NCI-H2081 treated with DMSO at 0.1 percent for 48 hours (cell line): Measurements from ENCODE around the gene FBXW8.

Experiments
- DNase-seq: peaks from one replicate; lab custom pipeline; 2025; lab: John Stamatoyannopoulos, UW

FBXW8 gene

DNA sequence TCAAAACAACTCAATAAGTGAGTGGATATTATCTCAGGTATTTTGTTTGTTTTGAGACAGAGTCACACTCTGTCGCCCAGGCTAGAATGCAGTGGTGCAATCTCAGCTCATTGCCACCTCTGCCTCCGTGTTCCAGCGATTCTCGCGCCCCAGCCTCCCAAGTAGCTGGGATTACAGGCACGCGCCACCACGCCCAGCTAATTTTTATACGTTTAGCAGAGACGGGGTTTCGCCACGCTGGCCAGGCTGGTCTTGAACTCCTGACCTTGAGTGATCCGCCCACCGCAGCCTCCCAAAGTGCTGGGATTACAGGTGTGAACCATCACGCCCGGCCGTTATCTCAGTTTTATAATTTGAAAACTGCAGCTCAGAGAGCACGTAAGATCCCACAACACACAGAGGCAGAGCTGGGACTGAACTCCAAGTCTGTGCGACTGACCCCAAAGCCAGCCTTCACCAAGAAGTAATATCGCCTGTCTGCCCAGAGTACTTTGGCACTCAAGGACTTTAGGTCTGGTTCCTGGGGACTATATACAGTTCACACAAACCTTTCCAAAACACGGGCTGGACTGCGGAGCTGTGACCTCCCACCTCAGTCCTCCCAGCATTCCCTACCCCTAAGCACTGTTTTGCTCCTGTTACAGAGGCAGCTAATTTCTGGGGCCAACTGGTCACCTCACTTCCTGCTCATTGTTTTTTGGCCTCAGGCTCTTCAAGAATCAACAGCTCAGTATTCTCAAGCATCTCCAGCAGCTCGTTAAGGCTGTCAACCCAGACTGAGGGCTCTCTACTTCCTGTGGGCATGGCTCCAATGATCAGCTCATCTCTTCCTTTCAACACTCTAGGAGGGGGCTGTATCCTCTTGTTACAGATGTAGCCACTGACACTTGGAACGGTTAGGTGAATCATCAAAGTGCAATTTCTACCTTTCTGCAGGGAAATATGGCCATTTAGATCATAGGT lies 165.9 kb downstream of the FBXW8 start:
- no peak for DNase-seq

DNA sequence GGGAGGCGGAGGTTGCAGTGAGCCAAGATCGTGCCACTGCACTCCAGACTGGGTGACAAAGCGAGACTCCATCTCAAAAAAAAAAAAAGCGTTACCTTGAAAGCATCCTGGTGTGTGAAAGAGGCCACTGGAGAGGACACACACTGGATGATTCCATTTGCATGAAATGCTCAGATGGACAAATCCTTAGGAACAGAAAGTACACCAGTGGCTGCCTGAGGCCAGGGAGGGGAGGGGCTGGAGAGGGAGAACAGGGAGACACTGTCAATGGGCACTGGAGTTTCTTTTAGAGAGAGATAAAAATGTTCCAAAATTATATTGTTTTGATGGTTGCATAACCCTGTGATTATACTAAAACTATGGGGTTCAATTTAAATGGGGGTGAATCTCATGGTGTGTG lies 168.7 kb downstream of the FBXW8 start:
- no peak for DNase-seq

DNA sequence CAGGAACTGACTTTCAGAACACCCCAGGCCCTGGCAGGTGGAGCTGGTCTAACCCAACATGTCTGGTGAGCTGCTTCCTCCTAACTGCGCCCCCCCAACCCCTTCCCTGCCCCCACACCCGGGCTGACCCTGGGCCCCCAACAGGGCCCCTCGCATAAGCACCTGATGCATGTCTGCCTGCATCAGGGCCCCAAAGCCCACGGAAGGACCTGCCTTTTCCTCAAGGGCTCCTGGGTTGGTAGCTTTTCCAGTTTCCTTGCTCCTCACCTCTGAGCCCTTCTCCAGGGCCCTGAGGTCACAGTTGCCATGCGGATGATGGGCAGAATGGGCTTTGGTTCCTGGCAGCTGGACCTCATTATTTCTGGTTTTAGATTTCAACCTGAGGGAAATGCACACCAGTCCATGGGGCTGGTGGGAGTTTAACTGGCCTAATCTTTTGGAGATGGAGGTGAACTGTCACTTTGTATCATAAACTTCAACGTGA lies 170.0 kb downstream of the FBXW8 start:
- no peak for DNase-seq
